Peyer's patch (tissue), 4 donors: Measurements from ENCODE around the gene EXOSC5. TPM values are rescaled to one million over a fixed set of nuclear protein-coding genes. Genes with fewer than 3 reads are reported as not detected.

Experiments
- DNase-seq, 3 donors: peaks; one replicate each; pipeline ENCODE4 v3.0.0-alpha.2; 2017 to 2019
- H3K27ac ChIP-seq, 4 donors: fragments of 200-600 bp; sonication (generic); one replicate each; pipeline ENCODE4 v1.5.1; 2016 to 2019
- H3K27me3 ChIP-seq, 2 donors: fragments of 200-600 bp; sonication (generic); one replicate each; pipeline ENCODE4 v1.5.1; 2019
- H3K36me3 ChIP-seq, 3 donors: fragments of 200-600 bp; sonication (generic); one replicate each; pipeline ENCODE4 v1.5.1; 2016 to 2019
- H3K4me1 ChIP-seq, 4 donors: fragments of 200-600 bp; sonication (generic); one replicate each; pipeline ENCODE4 v1.5.1; 2016 to 2019
- H3K4me3 ChIP-seq, 4 donors: fragments of 200-600 bp; sonication (generic); 1 replicate in 3 of 4; 2 replicates in 1 of 4; pipeline ENCODE4 v1.5.1; 2016 to 2019; ENCODE audit warnings: mild to moderate bottlenecking in 1 of 4
- H3K9me3 ChIP-seq, 4 donors: fragments of 200-600 bp; sonication (generic); one replicate each; pipeline ENCODE4 v1.5.1; 2016 to 2019; ENCODE audit warnings: mild to moderate bottlenecking in 1 of 4
- CTCF ChIP-seq, 6 experiments: fragments of 450-650 bp in 4 of 6; fragments of 200-600 bp in 2 of 6; sonication (generic) in 1 of 6; IDR thresholded peaks; one replicate each; pipeline ENCODE4 v1.5.1; 2017 to 2019; ENCODE audit warnings: antibody characterized with exemption in 6 of 6, mild to moderate bottlenecking in 3 of 6, moderate library complexity in 1 of 6
- POLR2A ChIP-seq, 2 donors: fragments of 450-650 bp; IDR thresholded peaks; one replicate each; pipeline ENCODE4 v1.5.1; 2017; ENCODE audit warnings: antibody characterized with exemption in 2 of 2, mild to moderate bottlenecking in 2 of 2, moderate library complexity in 2 of 2
- total RNA-seq, 4 donors: library from RNA; depleted of rRNA; stranded (reverse); fragments of >200 nt; gene quantifications; one replicate each; pipeline ENCODE4 v1.1.0, GENCODE V29; 2016

The EXOSC5 gene
- total RNA-seq, 4 donors from 2014 or later, result 5.4 to 12.4 (median 10.0) TPM

DNA sequence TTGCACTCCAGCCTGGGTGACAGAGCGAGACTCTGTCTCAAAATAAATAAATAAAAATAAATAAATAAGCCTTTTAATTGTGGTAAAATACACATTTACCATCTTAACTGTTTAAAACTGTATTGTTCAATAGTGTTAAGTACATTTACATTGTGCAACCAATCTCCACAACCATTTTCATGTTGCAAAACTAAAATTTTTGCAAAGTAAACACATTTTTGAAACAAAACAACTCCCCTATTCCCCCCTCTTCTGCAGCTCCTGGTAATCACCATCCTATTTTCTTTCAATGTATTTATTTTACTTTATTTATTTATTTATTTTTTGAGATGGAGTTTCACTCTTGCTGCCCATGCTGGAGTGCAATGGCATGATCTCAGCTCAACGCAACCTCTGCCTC, 27.4 kb downstream of the EXOSC5 start:
- no peaks in the 10 kb centered on the region for H3K9me3 ChIP-seq
- peaks cover 0 to 23% (median 0%) of the 10 kb centered on the region in 4 donors for H3K4me1 ChIP-seq
- H3K27ac ChIP-seq, result no peak overlapping the region
- H3K4me3 ChIP-seq, result no peak overlapping the region
- no peak for DNase-seq
- no peaks in the 10 kb centered on the region for H3K27me3 ChIP-seq
- no peaks in the 10 kb centered on the region for H3K36me3 ChIP-seq
- TF ChIP-seq POLR2A (IDR thresholded peaks at IDR 0.05) (no peak), CTCF (IDR thresholded peaks at IDR 0.05) (no peak)

DNA sequence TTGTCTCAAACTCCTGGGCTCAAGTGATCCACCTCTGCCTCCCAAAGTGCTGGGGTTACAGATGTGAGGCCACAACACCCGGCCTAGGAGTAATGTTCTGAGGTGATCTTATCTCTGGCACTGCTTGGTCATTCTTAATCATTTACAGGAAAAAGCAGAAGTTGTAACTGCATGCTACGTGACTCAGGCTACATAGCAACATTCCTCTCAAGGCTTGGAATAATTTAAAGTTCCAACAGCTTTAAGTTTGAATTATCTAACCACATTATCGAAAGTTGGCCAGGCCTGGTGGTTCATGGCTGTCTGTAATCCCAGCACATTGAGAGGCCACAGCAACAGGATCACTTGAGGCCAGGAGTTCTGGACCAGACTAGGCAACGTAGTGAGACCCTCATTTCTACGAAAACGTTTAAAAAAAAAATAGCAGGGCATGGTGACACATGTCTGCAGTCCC, 29.3 kb downstream of the EXOSC5 start:
- no peak overlapping the region for H3K4me3 ChIP-seq
- no peaks in the 10 kb centered on the region for H3K27me3 ChIP-seq
- no peak for TF ChIP-seq POLR2A (IDR thresholded peaks at IDR 0.05)
- no peak for TF ChIP-seq CTCF (IDR thresholded peaks at IDR 0.05)
- peaks cover 0 to 26% (median 2%) of the 10 kb centered on the region in 4 donors for H3K4me1 ChIP-seq
- H3K9me3 ChIP-seq, result no peaks in the 10 kb centered on the region
- H3K27ac ChIP-seq, result peak overlapping the region in 2 of 4 donors; percentile 43 to 57
- no peak for DNase-seq
- no peaks in the 10 kb centered on the region for H3K36me3 ChIP-seq

DNA sequence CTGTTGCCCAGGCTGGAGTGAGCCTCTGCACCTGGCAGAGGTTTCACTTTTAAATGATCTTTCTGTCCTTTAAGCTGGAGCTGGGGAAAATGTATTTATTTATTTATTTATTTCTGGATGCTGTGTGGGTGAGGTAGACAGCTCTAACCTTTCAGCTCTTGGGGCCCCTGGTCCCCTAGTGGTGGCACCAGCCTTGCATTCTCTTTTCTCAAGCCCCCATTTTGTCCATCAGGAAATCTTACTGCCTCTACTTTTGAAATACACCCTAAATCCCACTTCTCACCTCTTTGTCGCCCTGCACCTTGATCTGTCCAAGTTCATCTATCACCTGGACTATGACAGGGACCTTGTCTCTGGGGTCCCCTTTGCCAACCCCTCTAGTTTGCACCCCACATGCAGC, 31.1 kb downstream of the EXOSC5 start:
- Histone ChIP-seq H3K36me3 (no peaks in the 10 kb centered on the region), H3K9me3 (no peaks in the 10 kb centered on the region), H3K27me3 (no peaks in the 10 kb centered on the region), H3K4me3 (no peak overlapping the region), H3K4me1 (peaks cover 0 to 29% (median 2%) of the 10 kb centered on the region in 4 donors), H3K27ac (no peak overlapping the region)
- no peak for DNase-seq
- TF ChIP-seq CTCF (IDR thresholded peaks at IDR 0.05), result no peak
- no peak for TF ChIP-seq POLR2A (IDR thresholded peaks at IDR 0.05)

GRCh38 chr19:41364524-41365391, 32.4 kb downstream of the EXOSC5 start:
- Histone ChIP-seq H3K4me3 (peak overlapping the region; percentile 54 to 82 (median 70)), H3K4me1 (peaks cover 0 to 29% (median 2%) of the 10 kb centered on the region in 4 donors), H3K27ac (peak overlapping the region; percentile 91 to 99 (median 94)), H3K27me3 (no peaks in the 10 kb centered on the region), H3K36me3 (no peaks in the 10 kb centered on the region), H3K9me3 (no peaks in the 10 kb centered on the region)
- TF ChIP-seq CTCF (IDR thresholded peaks at IDR 0.05), result no peak
- no peak for TF ChIP-seq POLR2A (IDR thresholded peaks at IDR 0.05)
- no peak for DNase-seq

GRCh38 chr19:41363753-41364523, 33.2 kb downstream of the EXOSC5 start, which contains the start of gene B9D2:
B9D2 (minus strand) TSS chr19:41364149; CDS start chr19:41363519, 630 bp downstream.
- Histone ChIP-seq H3K27me3 (no peaks in the 10 kb centered on the region), H3K36me3 (no peaks in the 10 kb centered on the region), H3K4me1 (peaks cover 0 to 29% (median 2%) of the 10 kb centered on the region in 4 donors), H3K27ac (peak within 1 kb of the TSS; percentile 91 to 99 (median 94)), H3K9me3 (no peaks in the 10 kb centered on the region), H3K4me3 (peak within 1 kb of the TSS; percentile 54 to 82 (median 70))
- TF ChIP-seq POLR2A (IDR thresholded peaks at IDR 0.05) (peak; percentile 29 to 32), CTCF (IDR thresholded peaks at IDR 0.05) (no peak)
- DNase-seq, result peak; percentile 98 to 99 (median 98)
